ENCODE results near the gene HLA-F. TPM values are rescaled to one million over a fixed set of nuclear protein-coding genes. Genes with fewer than 3 reads are reported as not detected.

The HLA-F gene
- total RNA-seq, 1 donor from 2014 or later: 33.3 TPM

- DNase-seq: no peak
Measured at GRCh38 chr6:29744131-29744530, 20.9 kb downstream of the HLA-F start.

GRCh38 chr6:29744621-29745020 lies 21.4 kb downstream of the HLA-F start:
- DNase-seq: no peak

GRCh38 chr6:29745386-29745785 lies 22.2 kb downstream of the HLA-F start:
- DNase-seq: no peak

GRCh38 chr6:29745855-29746449 lies 22.7 kb downstream of the HLA-F start:
- DNase-seq: no peak

GRCh38 chr6:29746846-29747687 lies 23.8 kb downstream of the HLA-F start:
- DNase-seq: no peak

- DNase-seq: no peak
Measured at GRCh38 chr6:29747688-29748250, 24.5 kb downstream of the HLA-F start.

GRCh38 chr6:29748391-29749307 lies 25.4 kb downstream of the HLA-F start:
- DNase-seq: peak; percentile 90

- DNase-seq: no peak
Measured at GRCh38 chr6:29749308-29749662, 26.1 kb downstream of the HLA-F start.

- DNase-seq: no peak
Measured at GRCh38 chr6:29749668-29750067, 26.4 kb downstream of the HLA-F start.

GRCh38 chr6:29750709-29751108 lies 27.5 kb downstream of the HLA-F start:
- DNase-seq: no peak

- DNase-seq: no peak
Measured at GRCh38 chr6:29751480-29751879, 28.2 kb downstream of the HLA-F start.

- DNase-seq: peak; percentile 89
Measured at GRCh38 chr6:29752451-29753308, 29.4 kb downstream of the HLA-F start.

GRCh38 chr6:29753309-29753644 lies 30.0 kb downstream of the HLA-F start:
- no peak for DNase-seq

GRCh38 chr6:29755295-29755871 lies 32.1 kb downstream of the HLA-F start:
- DNase-seq: no peak

GRCh38 chr6:29757282-29757681 lies 34.0 kb downstream of the HLA-F start:
- DNase-seq: no peak

GRCh38 chr6:29757701-29758293 lies 34.6 kb downstream of the HLA-F start:
- no peak for DNase-seq

GRCh38 chr6:29758761-29759160 lies 35.5 kb downstream of the HLA-F start:
- DNase-seq: no peak

GRCh38 chr6:29759457-29759856 lies 36.2 kb downstream of the HLA-F start:
- DNase-seq: no peak

- DNase-seq: no peak
Measured at GRCh38 chr6:29760328-29760727, 37.1 kb downstream of the HLA-F start.

- no peak for DNase-seq
Measured at GRCh38 chr6:29762051-29762450, 38.8 kb downstream of the HLA-F start.

GRCh38 chr6:29762781-29763214 lies 39.6 kb downstream of the HLA-F start:
- no peak for DNase-seq
